GM23248 (cell line): Measurements from ENCODE around the gene C17orf50.

Experiments
- EZH2 ChIP-seq: fragments of 200-600 bp; sonication (generic); IDR thresholded peaks from 2 replicates; pipeline ENCODE4 v1.6.1; 2018; ENCODE audit warnings: antibody characterized with exemption, mild to moderate bottlenecking; ENCODE audit not compliant: insufficient read depth, poor library complexity, severe bottlenecking
- EZH2phosphoT487 ChIP-seq: fragments of 200-600 bp; sonication (generic); IDR thresholded peaks from 2 replicates; pipeline ENCODE4 v1.6.1; 2018; ENCODE audit warnings: antibody characterized with exemption, moderate library complexity, mild to moderate bottlenecking, low read depth; ENCODE audit not compliant: insufficient read depth

DNA sequence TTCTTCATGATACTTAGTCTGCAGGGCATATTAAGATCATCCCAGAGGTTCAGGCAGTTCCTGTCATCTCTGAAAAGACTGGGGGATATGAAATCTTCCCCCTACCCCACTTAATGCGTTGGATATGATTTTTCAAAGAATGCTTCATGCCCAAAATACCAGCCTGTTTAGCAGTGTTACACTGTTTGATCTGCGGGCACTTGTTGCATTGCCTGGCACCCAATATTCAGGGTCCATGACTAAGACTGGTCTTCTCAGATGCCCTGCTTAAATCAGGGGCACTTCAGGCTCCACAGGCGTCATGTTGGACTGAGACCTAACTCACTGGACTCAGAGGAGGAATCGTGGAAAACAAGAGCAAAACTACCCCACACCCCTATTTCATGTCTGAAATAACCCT lies 35.6 kb upstream of the C17orf50 start:
- TF ChIP-seq EZH2 (no peak), EZH2phosphoT487 (no peak)
